ENCODE measurements around the gene ATP5MG. TPM values are rescaled to one million over a fixed set of nuclear protein-coding genes. Genes with fewer than 3 reads are reported as not detected.

Gene ATP5MG
- total RNA-seq, 4 donors from 2014 or later, result 26.6 to 70.0 (median 49.7) TPM

DNA sequence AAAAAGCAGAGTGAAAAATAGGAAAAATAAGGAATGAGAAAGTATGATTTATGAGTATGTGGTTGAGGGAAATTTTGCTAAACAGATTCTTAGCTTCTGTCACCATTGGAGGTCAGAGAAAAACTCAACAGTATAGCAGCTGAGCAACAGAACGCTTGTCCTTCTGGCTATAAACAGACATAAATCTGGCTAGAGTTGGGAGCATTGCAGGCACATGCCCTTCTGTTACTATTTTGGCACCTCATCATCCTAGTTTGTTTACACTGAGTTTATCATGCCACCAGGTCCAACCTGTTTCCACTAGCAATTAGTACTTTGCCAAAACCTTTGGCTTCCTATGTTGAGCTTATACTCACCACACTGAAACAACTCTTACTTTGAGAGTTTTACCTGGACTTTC lies 35.1 kb upstream of the ATP5MG start:
- H3K27ac ChIP-seq, result peak overlapping the region; percentile 69
- 53% methylated on average over 1 of the region's 1 CpG for WGBS
- TF ChIP-seq POLR2A (IDR thresholded peaks at IDR 0.05), result no peak
- no peak for TF ChIP-seq CTCF (IDR thresholded peaks at IDR 0.05)
- no peak for TF ChIP-seq EP300 (IDR thresholded peaks at IDR 0.05)
- TF ChIP-seq POLR2AphosphoS5 (IDR thresholded peaks at IDR 0.05), result no peak
- H3K4me3 ChIP-seq, result no peak overlapping the region
- no peaks in the 10 kb centered on the region for H3K27me3 ChIP-seq
- no peak for DNase-seq (ENCODE audit: low spot score in 2 of 2)
- H3K9me3 ChIP-seq, result no peaks in the 10 kb centered on the region
- H3K4me1 ChIP-seq, result peaks cover 20% of the 10 kb centered on the region
- H3K36me3 ChIP-seq, result peaks cover 51% of the 10 kb centered on the region

DNA sequence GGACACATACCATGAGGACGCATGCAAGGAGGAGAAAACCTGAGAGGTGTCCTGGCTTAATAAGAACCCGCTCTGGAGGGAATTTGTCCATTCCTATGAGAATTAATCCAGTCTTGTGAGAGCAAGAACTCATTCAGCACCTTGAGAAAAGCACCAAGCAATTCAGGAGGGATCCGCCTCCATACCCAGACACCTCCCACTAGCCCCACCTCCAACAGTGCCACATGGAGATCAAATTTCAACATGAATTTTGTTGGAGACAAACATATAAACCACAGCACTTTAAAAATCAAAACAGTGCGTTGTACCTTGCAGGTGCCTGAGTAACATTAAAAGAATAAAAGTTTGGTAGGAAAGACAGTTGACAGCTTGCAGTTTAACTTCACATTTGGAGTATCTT lies 30.6 kb upstream of the ATP5MG start:
- 84% methylated on average over 4 of the region's 4 CpGs for WGBS
- Histone ChIP-seq H3K4me3 (no peak overlapping the region), H3K27me3 (no peaks in the 10 kb centered on the region), H3K9me3 (no peaks in the 10 kb centered on the region), H3K4me1 (peaks cover 11% of the 10 kb centered on the region), H3K27ac (no peak overlapping the region), H3K36me3 (peaks cover 77% of the 10 kb centered on the region)
- no peak for DNase-seq (ENCODE audit: low spot score in 2 of 2)
- TF ChIP-seq POLR2A (IDR thresholded peaks at IDR 0.05), result no peak
- TF ChIP-seq POLR2AphosphoS5 (IDR thresholded peaks at IDR 0.05), result no peak
- TF ChIP-seq EP300 (IDR thresholded peaks at IDR 0.05), result no peak
- TF ChIP-seq CTCF (IDR thresholded peaks at IDR 0.05), result no peak

DNA sequence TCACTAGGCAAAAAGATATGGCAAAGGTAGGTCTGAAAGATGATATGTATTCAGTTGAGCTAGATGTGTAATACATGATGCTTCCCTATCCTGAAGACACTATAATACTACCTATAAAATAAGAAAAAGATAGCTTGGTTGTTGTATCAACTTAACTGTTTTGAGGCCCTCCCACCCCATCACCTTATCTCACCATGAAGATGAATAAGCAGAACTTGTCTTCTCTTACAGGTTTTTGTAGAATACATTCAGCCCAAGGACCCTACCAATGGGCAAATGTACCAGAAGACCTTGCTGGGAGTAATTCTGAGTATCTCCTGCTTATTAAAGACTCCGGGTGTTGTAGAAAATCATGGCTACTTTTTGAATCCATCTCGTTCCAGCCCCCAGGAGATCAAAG lies 28.1 kb upstream of the ATP5MG start:
- Histone ChIP-seq H3K4me1 (no peaks in the 10 kb centered on the region), H3K27me3 (no peaks in the 10 kb centered on the region), H3K27ac (no peak overlapping the region), H3K36me3 (peaks cover 85% of the 10 kb centered on the region), H3K9me3 (no peaks in the 10 kb centered on the region), H3K4me3 (no peak overlapping the region)
- TF ChIP-seq POLR2AphosphoS5 (IDR thresholded peaks at IDR 0.05) (no peak), EP300 (IDR thresholded peaks at IDR 0.05) (no peak)
- no peak for DNase-seq (ENCODE audit: low spot score in 2 of 2)
- 93% methylated on average over 2 of the region's 2 CpGs for WGBS

DNA sequence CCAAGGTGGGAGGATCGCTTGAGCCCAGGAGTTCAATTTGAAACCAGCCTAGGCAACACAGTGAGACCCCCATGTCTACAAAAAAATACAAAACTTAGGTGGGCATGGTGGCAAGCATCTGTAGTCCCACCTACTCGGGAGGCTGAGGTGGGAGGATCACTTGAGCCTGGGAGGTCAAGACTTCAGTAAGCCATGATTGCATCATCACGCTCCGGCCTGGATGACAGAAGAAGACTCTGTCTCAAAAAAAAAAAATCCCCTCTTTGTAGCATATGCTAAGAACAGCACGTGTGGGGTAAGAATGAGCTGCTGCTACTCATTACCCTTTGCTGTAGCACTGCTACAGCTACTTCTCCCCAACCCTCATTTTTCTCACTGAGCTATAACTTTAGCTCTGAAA lies 27.5 kb upstream of the ATP5MG start:
- Histone ChIP-seq H3K27ac (no peak overlapping the region), H3K36me3 (peaks cover 85% of the 10 kb centered on the region), H3K4me3 (no peak overlapping the region), H3K9me3 (no peaks in the 10 kb centered on the region), H3K4me1 (no peaks in the 10 kb centered on the region), H3K27me3 (no peaks in the 10 kb centered on the region)
- TF ChIP-seq POLR2A (IDR thresholded peaks at IDR 0.05) (no peak), EP300 (IDR thresholded peaks at IDR 0.05) (no peak), POLR2AphosphoS5 (IDR thresholded peaks at IDR 0.05) (no peak), CTCF (IDR thresholded peaks at IDR 0.05) (no peak)
- WGBS, result 91% methylated on average over 5 of the region's 5 CpGs
- DNase-seq (ENCODE audit: low spot score in 2 of 2), result no peak

DNA sequence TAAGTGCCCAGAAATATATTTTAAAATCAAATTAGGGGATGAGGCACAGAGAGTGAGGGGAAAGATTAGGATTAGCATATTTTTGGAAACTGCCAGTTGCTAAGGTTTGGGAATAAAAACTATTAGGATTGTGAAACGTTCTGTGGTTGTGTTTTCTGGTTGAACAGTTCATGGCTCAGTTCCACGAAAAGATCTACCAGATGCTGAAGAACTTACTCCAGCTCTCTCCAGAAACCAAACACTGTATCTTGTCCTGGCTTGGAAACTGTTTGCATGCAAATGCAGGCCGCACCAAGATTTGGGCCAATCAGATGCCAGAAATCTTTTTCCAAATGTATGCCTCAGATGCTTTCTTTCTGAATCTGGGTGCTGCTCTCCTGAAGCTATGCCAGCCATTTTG lies 26.7 kb upstream of the ATP5MG start:
- Histone ChIP-seq H3K4me1 (no peaks in the 10 kb centered on the region), H3K27ac (no peak overlapping the region), H3K36me3 (peaks cover 85% of the 10 kb centered on the region), H3K9me3 (no peaks in the 10 kb centered on the region), H3K4me3 (no peak overlapping the region), H3K27me3 (no peaks in the 10 kb centered on the region)
- DNase-seq (ENCODE audit: low spot score in 2 of 2), result no peak
- no peak for TF ChIP-seq CTCF (IDR thresholded peaks at IDR 0.05)
- 63% methylated on average over 3 of the region's 3 CpGs for WGBS

GRCh38 chr11:118375978-118376377 lies 25.4 kb upstream of the ATP5MG start:
- Histone ChIP-seq H3K9me3 (no peaks in the 10 kb centered on the region), H3K27me3 (no peaks in the 10 kb centered on the region), H3K36me3 (peaks cover 85% of the 10 kb centered on the region), H3K4me3 (no peak overlapping the region), H3K27ac (no peak overlapping the region), H3K4me1 (no peaks in the 10 kb centered on the region)
- no peak for DNase-seq (ENCODE audit: low spot score in 2 of 2)
- TF ChIP-seq EP300 (IDR thresholded peaks at IDR 0.05), result no peak
- TF ChIP-seq POLR2AphosphoS5 (IDR thresholded peaks at IDR 0.05), result no peak
- TF ChIP-seq POLR2A (IDR thresholded peaks at IDR 0.05), result no peak
- no peak for TF ChIP-seq CTCF (IDR thresholded peaks at IDR 0.05)

Data from suprapubic skin (tissue), 4 donors.